KMS-11 (cell line): ENCODE measurements around the gene SHOC2.
A peak's percentile ranks its signal among the peaks of the same experiment; 100 is the strongest.

ENCODE experiments used
- H2AFZ ChIP-seq: fragments of 200-600 bp; sonication (generic); 2 replicates; pipeline ENCODE4 v1.6.1; 2016; ENCODE audit warnings: antibody characterized with exemption, mixed run types, low read depth
- H3K27ac ChIP-seq: fragments of 200-600 bp; sonication (generic); 2 replicates; pipeline ENCODE4 v1.6.1; 2016; ENCODE audit warnings: mild to moderate bottlenecking, mixed run types
- H3K27me3 ChIP-seq: fragments of 200-600 bp; sonication (generic); 2 replicates; pipeline ENCODE4 v1.6.1; 2017; ENCODE audit warnings: mild to moderate bottlenecking, low read depth, mixed run types, moderate library complexity; ENCODE audit not compliant: insufficient read depth
- H3K36me3 ChIP-seq: fragments of 200-600 bp; sonication (generic); 2 replicates; pipeline ENCODE4 v1.6.1; 2017; ENCODE audit warnings: mild to moderate bottlenecking, mixed run types; ENCODE audit not compliant: insufficient read depth
- H3K4me1 ChIP-seq: fragments of 200-600 bp; sonication (generic); 2 replicates; pipeline ENCODE4 v1.6.1; 2016; ENCODE audit warnings: mild to moderate bottlenecking, low read depth, mixed run types; ENCODE audit not compliant: poor library complexity, severe bottlenecking
- H3K4me2 ChIP-seq: fragments of 200-600 bp; sonication (generic); 2 replicates; pipeline ENCODE4 v1.7.0; 2016; ENCODE audit warnings: mild to moderate bottlenecking, mixed run types
- H3K4me3 ChIP-seq: fragments of 200-600 bp; sonication (generic); IDR thresholded peaks from 2 replicates; pipeline ENCODE4 v1.6.1; 2017; ENCODE audit warnings: low read depth, low read length, mixed read lengths; ENCODE audit not compliant: insufficient read depth
- H3K79me2 ChIP-seq: fragments of 200-600 bp; sonication (generic); 2 replicates; pipeline ENCODE4 v1.6.1; 2016; ENCODE audit warnings: low read depth, mixed run types; ENCODE audit not compliant: insufficient read depth
- H3K9ac ChIP-seq: fragments of 200-600 bp; sonication (generic); 2 replicates; pipeline ENCODE4 v1.6.1; 2016; ENCODE audit warnings: mild to moderate bottlenecking, mixed run types
- H4K20me1 ChIP-seq: fragments of 200-600 bp; sonication (generic); 2 replicates; pipeline ENCODE4 v1.6.1; 2016; ENCODE audit warnings: mild to moderate bottlenecking, mixed run types; ENCODE audit not compliant: insufficient read depth
- TF ChIP-seq, protein P1 (sequence below): fragments of 200-600 bp; sonication (generic); conservative IDR thresholded peaks from 2 replicates; pipeline ENCODE4 v1.6.1; 2017; ENCODE audit warnings: low read depth, mild to moderate bottlenecking, antibody characterized with exemption, low read length, moderate library complexity, mixed read lengths

The SHOC2 gene

GRCh38 chr10:110897184-110897583 lies 22.2 kb upstream of the SHOC2 start:
- no peak overlapping the region for H2AFZ ChIP-seq
- H4K20me1 ChIP-seq = no peaks in the 10 kb centered on the region
- no peak overlapping the region for H3K4me3 ChIP-seq
- no peaks in the 10 kb centered on the region for H3K27me3 ChIP-seq
- peak overlapping the region; percentile 5; the same call in 1 of the 2 replicates for H3K27ac ChIP-seq
- TF ChIP-seq, protein P1, sequence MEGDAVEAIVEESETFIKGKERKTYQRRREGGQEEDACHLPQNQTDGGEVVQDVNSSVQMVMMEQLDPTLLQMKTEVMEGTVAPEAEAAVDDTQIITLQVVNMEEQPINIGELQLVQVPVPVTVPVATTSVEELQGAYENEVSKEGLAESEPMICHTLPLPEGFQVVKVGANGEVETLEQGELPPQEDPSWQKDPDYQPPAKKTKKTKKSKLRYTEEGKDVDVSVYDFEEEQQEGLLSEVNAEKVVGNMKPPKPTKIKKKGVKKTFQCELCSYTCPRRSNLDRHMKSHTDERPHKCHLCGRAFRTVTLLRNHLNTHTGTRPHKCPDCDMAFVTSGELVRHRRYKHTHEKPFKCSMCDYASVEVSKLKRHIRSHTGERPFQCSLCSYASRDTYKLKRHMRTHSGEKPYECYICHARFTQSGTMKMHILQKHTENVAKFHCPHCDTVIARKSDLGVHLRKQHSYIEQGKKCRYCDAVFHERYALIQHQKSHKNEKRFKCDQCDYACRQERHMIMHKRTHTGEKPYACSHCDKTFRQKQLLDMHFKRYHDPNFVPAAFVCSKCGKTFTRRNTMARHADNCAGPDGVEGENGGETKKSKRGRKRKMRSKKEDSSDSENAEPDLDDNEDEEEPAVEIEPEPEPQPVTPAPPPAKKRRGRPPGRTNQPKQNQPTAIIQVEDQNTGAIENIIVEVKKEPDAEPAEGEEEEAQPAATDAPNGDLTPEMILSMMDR = no peak
- no peak overlapping the region for H3K9ac ChIP-seq
- peaks cover 65% of the 10 kb centered on the region for H3K4me1 ChIP-seq
- no peaks in the 10 kb centered on the region for H3K79me2 ChIP-seq
- H3K36me3 ChIP-seq = no peaks in the 10 kb centered on the region
- peak overlapping the region; percentile 33; the same call in 1 of the 2 replicates for H3K4me2 ChIP-seq

DNA sequence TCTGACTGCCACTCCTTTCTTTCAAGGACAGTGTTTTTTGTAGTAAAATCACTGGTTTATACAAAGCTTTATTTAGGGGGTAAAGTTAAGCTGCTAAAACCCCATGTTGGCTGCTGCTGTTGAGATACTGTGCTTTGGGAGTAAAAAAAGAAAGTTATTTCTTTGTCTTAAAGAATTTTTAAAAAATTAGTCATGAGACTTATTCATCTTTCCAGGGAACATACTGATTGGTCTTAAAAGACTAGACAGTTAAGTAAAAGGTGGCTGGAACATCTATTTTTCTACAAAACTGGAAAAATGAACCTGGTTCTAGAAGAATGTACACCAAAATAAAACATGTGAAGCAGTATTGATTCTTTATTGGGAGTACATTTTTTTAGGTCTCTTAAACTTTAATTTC lies 21.0 kb upstream of the SHOC2 start:
- Histone ChIP-seq H3K36me3 (no peaks in the 10 kb centered on the region), H3K9ac (no peak overlapping the region), H4K20me1 (no peaks in the 10 kb centered on the region), H3K4me1 (peaks cover 71% of the 10 kb centered on the region), H3K27me3 (no peaks in the 10 kb centered on the region), H3K4me3 (no peak overlapping the region), H3K79me2 (no peaks in the 10 kb centered on the region), H2AFZ (no peak overlapping the region), H3K27ac (no peak overlapping the region), H3K4me2 (no peak overlapping the region)
- TF ChIP-seq, protein P1 = no peak

- no peak overlapping the region for H2AFZ ChIP-seq
- peaks cover 83% of the 10 kb centered on the region for H3K4me1 ChIP-seq
- no peaks in the 10 kb centered on the region for H3K36me3 ChIP-seq
- TF ChIP-seq, protein P1 = no peak
- no peak overlapping the region for H3K4me3 ChIP-seq
- H3K27me3 ChIP-seq = no peaks in the 10 kb centered on the region
- H3K9ac ChIP-seq = no peak overlapping the region
- no peak overlapping the region for H3K4me2 ChIP-seq
- no peaks in the 10 kb centered on the region for H3K79me2 ChIP-seq
- H3K27ac ChIP-seq = no peak overlapping the region; the same call in 1 of the 2 replicates
- H4K20me1 ChIP-seq = no peaks in the 10 kb centered on the region
These were observed 18.4 kb upstream of the SHOC2 start for GRCh38 chr10:110900983-110901382.

DNA sequence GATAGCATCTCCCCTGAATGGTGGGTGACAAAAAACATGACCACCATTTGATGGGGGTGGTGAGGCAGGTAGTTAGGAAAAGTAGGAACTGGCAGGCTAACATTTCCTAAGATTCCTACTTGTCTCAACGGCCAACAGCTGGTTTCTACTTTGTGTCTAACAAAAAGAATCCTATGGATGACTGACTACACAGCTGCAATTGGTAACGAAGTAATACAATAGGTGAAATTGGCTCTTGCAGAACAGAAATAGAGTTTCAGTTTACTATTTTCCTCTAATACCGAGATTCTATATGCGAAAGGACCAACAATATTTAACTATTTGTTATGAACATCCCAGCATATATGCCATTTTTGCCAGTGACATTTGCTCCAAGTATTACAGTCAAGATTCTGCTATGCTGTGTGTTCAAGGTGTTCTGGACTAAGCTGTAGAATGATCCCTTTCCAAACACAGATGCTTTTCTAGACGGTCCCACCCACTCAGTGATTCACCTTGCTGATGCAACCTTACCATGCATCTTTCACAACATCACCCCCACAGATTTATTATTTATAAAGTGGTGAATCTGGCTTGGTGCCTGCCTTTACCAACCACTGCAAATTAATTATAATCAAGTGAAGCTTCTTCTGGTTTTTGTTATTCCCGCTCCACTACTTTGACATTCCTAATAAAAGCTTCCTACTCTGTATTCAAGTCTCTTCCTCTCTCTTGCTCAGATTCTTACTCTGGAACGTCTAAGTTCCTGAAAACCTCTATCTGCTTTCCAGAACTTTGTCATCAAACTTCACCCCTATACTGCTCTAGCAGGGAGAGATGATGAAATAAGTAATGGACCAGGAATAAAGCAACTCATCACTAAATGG lies 17.2 kb upstream of the SHOC2 start:
- no peaks in the 10 kb centered on the region for H3K36me3 ChIP-seq
- peak overlapping the region; percentile 65 for H3K4me2 ChIP-seq
- H3K4me3 ChIP-seq = no peak overlapping the region
- no peaks in the 10 kb centered on the region for H3K27me3 ChIP-seq
- H4K20me1 ChIP-seq = no peaks in the 10 kb centered on the region
- peaks cover 71% of the 10 kb centered on the region for H3K4me1 ChIP-seq
- peak overlapping the region; percentile 78 for H3K27ac ChIP-seq
- no peak overlapping the region for H2AFZ ChIP-seq
- TF ChIP-seq, protein P1 = no peak
- H3K79me2 ChIP-seq = no peaks in the 10 kb centered on the region
- H3K9ac ChIP-seq = peak overlapping the region; percentile 32; the same call in 1 of the 2 replicates
